ENCODE data around the gene HLA-DMB. TPM values are rescaled to one million over a fixed set of nuclear protein-coding genes. Genes with fewer than 3 reads are reported as not detected.

The HLA-DMB gene
- total RNA-seq, 4 donors from 2014 or later, result 4.3 to 8.1 (median 5.6) TPM

DNA sequence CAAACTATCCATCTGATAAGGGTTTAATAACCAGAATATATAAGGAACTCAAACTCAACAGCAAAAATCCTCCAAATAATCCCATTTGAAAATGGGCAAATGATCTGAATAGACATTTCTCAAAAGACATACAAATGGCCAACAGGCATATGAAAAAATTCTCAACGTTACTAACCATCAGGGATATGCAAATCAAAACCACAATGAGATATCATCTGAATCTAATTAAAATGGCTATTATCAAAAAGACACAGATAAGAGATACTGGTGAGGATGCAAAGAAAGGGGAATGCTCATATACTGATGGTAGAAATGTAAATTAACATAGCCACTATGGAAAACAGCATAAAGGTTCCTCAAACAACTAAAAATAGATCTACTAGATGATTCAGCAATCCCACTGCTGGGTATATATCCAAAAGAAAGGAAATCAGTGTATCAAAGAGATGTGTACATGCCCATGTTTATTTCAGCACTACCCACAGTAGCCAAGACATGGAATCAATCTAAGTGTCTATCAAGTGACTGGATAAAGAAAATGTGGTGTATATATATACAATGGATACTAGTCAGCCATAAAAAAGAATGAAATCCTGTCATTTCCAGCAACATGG lies 21.5 kb upstream of the HLA-DMB start:
- DNase-seq (no peak), ATAC-seq (no peak)
- intact Hi-C loops (cut with DNase I; ENCODE audit: low total_unique reads), result no loop called here
- H3K27me3 ChIP-seq, result no peaks in the 10 kb centered on the region
- in situ Hi-C loops (cut with MboI; ENCODE audit: low sequenced_read_pairs in 4 of 4), result loop anchor here in 3 of 4 donors (25.0 kb wide), 3 partner anchors 450 to 1000 kb away; partner anchors contain the start of genes AGER (in 3 of the 3), AGPAT1 (in 3 of the 3), GPSM3 (in 3 of the 3) and PBX2 (in 3 of the 3)
- no peak overlapping the region for H3K4me3 ChIP-seq
- H3K4me1 ChIP-seq, result peaks cover 23 to 32% of the 10 kb centered on the region in 2 donors
- no peak for TF ChIP-seq POLR2A (IDR thresholded peaks at IDR 0.05)
- TF ChIP-seq, protein P1, sequence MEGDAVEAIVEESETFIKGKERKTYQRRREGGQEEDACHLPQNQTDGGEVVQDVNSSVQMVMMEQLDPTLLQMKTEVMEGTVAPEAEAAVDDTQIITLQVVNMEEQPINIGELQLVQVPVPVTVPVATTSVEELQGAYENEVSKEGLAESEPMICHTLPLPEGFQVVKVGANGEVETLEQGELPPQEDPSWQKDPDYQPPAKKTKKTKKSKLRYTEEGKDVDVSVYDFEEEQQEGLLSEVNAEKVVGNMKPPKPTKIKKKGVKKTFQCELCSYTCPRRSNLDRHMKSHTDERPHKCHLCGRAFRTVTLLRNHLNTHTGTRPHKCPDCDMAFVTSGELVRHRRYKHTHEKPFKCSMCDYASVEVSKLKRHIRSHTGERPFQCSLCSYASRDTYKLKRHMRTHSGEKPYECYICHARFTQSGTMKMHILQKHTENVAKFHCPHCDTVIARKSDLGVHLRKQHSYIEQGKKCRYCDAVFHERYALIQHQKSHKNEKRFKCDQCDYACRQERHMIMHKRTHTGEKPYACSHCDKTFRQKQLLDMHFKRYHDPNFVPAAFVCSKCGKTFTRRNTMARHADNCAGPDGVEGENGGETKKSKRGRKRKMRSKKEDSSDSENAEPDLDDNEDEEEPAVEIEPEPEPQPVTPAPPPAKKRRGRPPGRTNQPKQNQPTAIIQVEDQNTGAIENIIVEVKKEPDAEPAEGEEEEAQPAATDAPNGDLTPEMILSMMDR (IDR thresholded peaks at IDR 0.05 in 4 of 5, conservative IDR thresholded peaks at IDR 0.05 in 1 of 5), result no peak
- H3K9me3 ChIP-seq, result no peaks in the 10 kb centered on the region
- peak overlapping the region in 1 of 4 donors; percentile 10 for H3K27ac ChIP-seq
- H3K36me3 ChIP-seq, result no peaks in the 10 kb centered on the region

DNA sequence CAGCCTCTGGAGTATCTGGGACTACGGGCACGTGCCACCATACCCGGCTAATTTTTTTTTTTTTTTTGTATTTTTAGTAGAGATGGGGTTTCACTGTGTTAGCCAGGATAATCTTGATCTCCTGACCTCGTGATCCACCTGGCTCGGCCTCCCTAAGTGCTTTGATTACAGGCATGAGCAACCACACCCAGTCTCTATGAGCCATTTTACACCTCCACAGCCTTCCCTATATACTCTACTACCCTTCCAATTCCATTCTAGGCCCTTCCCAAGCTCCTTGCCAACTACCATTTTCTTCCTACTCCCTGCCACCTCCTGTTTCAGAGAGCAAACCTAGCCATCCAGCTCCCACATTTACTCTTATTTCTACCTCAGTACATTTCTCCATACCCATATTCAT lies 19.7 kb upstream of the HLA-DMB start:
- TF ChIP-seq, protein P1 (IDR thresholded peaks at IDR 0.05 in 4 of 5, conservative IDR thresholded peaks at IDR 0.05 in 1 of 5), result no peak
- Histone ChIP-seq H3K27me3 (no peaks in the 10 kb centered on the region), H3K4me1 (peaks cover 7 to 15% of the 10 kb centered on the region in 2 donors), H3K9me3 (no peaks in the 10 kb centered on the region), H3K27ac (no peak overlapping the region), H3K36me3 (no peaks in the 10 kb centered on the region), H3K4me3 (no peak overlapping the region)
- DNase-seq, result no peak
- intact Hi-C loops (cut with DNase I; ENCODE audit: low total_unique reads), result no loop called here
- ATAC-seq, result no peak
- in situ Hi-C loops (cut with MboI; ENCODE audit: low sequenced_read_pairs in 4 of 4), result loop anchor here in 3 of 4 donors (25.0 kb wide), 3 partner anchors 452 to 998 kb away; partner anchors contain the start of genes AGER (in 3 of the 3), AGPAT1 (in 3 of the 3), GPSM3 (in 3 of the 3) and PBX2 (in 3 of the 3)

DNA sequence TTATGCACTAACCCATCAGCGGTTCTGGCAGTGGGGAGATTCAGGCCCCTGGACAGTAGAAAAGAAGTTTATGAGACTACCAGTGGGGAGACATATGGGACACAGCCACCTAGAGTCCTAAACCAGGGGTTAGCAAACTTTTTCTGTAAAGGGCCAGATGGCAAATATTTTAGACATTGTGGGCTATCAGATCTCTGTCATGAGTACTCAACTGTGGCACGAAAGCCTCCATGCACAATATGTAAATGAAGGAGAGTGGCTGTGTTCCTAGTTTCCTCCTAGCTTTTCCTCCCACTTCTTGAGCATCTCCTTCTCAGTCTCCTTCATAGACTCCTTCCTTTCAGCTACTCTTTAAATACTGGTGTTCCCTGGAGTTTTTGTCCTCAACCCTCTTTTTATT lies 15.3 kb upstream of the HLA-DMB start:
- no peak for DNase-seq
- no peak for ATAC-seq
- in situ Hi-C loops (cut with MboI; ENCODE audit: low sequenced_read_pairs in 4 of 4), result loop anchor here in 3 of 4 donors (25.0 kb wide), 3 partner anchors 456 to 994 kb away; partner anchors contain the start of genes AGER (in 3 of the 3), AGPAT1 (in 3 of the 3), GPSM3 (in 3 of the 3) and PBX2 (in 3 of the 3)
- intact Hi-C loops (cut with DNase I; ENCODE audit: low total_unique reads), result no loop called here
- Histone ChIP-seq H3K4me3 (no peak overlapping the region), H3K27ac (no peak overlapping the region), H3K27me3 (no peaks in the 10 kb centered on the region), H3K36me3 (no peaks in the 10 kb centered on the region), H3K4me1 (peaks cover 6 to 11% of the 10 kb centered on the region in 2 donors), H3K9me3 (no peaks in the 10 kb centered on the region)
- no peak for TF ChIP-seq POLR2A (IDR thresholded peaks at IDR 0.05)
- TF ChIP-seq, protein P1 (IDR thresholded peaks at IDR 0.05 in 4 of 5, conservative IDR thresholded peaks at IDR 0.05 in 1 of 5), result no peak

DNA sequence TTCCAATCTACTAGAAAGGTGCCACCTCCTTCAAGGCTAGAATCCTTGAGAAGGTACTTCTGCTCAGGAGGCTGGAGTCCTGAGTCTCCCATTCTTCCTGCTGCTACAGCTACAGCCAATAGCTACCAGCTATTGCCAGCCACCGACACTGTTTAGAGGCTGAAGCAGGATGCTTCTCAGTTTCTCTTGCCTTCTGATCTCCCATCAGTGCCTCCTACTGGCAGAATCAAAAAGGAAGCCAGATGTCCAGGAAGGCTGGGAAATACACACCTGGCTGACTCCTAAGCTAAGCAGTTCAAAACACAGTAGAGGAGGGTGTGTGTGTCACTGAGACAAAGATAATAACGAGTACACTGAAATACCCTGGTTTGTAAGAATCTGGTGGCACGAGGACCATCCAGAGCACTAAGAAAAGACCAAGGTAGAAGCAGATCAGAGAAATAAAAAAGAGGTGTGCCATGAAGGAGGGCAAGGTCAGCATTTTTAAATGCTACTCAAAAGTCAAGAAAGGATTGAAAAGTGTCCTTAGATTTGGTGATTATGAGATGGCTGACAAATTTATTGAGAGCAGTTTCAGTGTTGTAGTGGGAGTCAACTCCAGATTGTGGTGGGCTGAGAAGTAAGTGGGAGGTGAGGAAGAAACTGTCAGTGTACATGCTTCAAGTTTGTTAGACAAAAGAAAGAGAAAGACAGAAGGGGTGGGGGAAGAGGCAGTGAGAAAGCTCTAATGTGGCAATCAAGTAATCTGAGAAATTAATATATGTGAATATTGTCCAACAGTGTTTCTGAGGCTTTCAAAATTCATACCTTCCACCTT lies 14.4 kb upstream of the HLA-DMB start:
- ATAC-seq (no peak), DNase-seq (no peak)
- Histone ChIP-seq H3K36me3 (no peaks in the 10 kb centered on the region), H3K27ac (no peak overlapping the region), H3K9me3 (no peaks in the 10 kb centered on the region), H3K27me3 (no peaks in the 10 kb centered on the region), H3K4me3 (no peak overlapping the region), H3K4me1 (peaks cover 6 to 8% of the 10 kb centered on the region in 2 donors)
- no peak for TF ChIP-seq POLR2A (IDR thresholded peaks at IDR 0.05)
- TF ChIP-seq, protein P1 (IDR thresholded peaks at IDR 0.05 in 4 of 5, conservative IDR thresholded peaks at IDR 0.05 in 1 of 5), result no peak
- in situ Hi-C loops (cut with MboI; ENCODE audit: low sequenced_read_pairs in 4 of 4), result loop anchor here in 3 of 4 donors (25.0 kb wide), 3 partner anchors 457 to 993 kb away; partner anchors contain the start of genes AGER (in 3 of the 3), AGPAT1 (in 3 of the 3), GPSM3 (in 3 of the 3) and PBX2 (in 3 of the 3)
- intact Hi-C loops (cut with DNase I; ENCODE audit: low total_unique reads), result no loop called here
